ENCODE data around the gene ERC2. TPM values are rescaled to one million over a fixed set of nuclear protein-coding genes. Genes with fewer than 3 reads are reported as not detected.
A peak's percentile ranks its signal among the peaks of the same experiment; 100 is the strongest.

Gene ERC2
- total and polyA plus RNA-seq, 7 donors = 0.52 to 5.7 (median 1.2) TPM; not detected in 2

- Histone ChIP-seq H3K27ac (peak overlapping the region in 2 of 4 donors; percentile 32 to 46), H3K4me1 (peaks cover 0 to 82% (median 60%) of the 10 kb centered on the region in 4 donors), H3K9me3 (no peaks in the 10 kb centered on the region), H3K27me3 (no peaks in the 10 kb centered on the region), H3K36me3 (no peaks in the 10 kb centered on the region), H3K4me3 (no peak overlapping the region)
- intact Hi-C loops (cut with DNase I) = no loop called here
- DNase-seq = no peak
- no peak for TF ChIP-seq EP300 (IDR thresholded peaks at IDR 0.05)
- TF ChIP-seq POLR2AphosphoS5 (IDR thresholded peaks at IDR 0.05) = no peak
- TF ChIP-seq POLR2A (IDR thresholded peaks at IDR 0.05) = no peak
- TF ChIP-seq CTCF (IDR thresholded peaks at IDR 0.05) = no peak
- WGBS, 2 donors = 83 to 84% methylated on average over 10 of the region's 10 CpGs
These were observed 899.2 kb downstream of the ERC2 start for GRCh38 chr3:55569033-55569599.

GRCh38 chr3:55567615-55568014 is 900.7 kb downstream of the ERC2 start:
- intact Hi-C loops (cut with DNase I) = no loop called here
- 81 to 92% methylated on average over 3 of the region's 3 CpGs for WGBS, 2 donors
- Histone ChIP-seq H3K4me3 (no peak overlapping the region), H3K27ac (peak overlapping the region in 3 of 4 donors; percentile 10 to 56 (median 29)), H3K27me3 (no peaks in the 10 kb centered on the region), H3K9me3 (no peaks in the 10 kb centered on the region), H3K4me1 (peaks cover 0 to 82% (median 52%) of the 10 kb centered on the region in 4 donors), H3K36me3 (no peaks in the 10 kb centered on the region)
- no peak for DNase-seq
- TF ChIP-seq POLR2A (IDR thresholded peaks at IDR 0.05) = no peak
- TF ChIP-seq POLR2AphosphoS5 (IDR thresholded peaks at IDR 0.05) = no peak
- TF ChIP-seq CTCF (IDR thresholded peaks at IDR 0.05) = no peak
- TF ChIP-seq EP300 (IDR thresholded peaks at IDR 0.05) = no peak

GRCh38 chr3:55567121-55567520 is 901.1 kb downstream of the ERC2 start:
- WGBS, 2 donors = 98 to 100% methylated on average over 1 of the region's 1 CpG
- Histone ChIP-seq H3K4me1 (peaks cover 0 to 82% (median 47%) of the 10 kb centered on the region in 4 donors), H3K9me3 (no peaks in the 10 kb centered on the region), H3K27me3 (no peaks in the 10 kb centered on the region), H3K36me3 (no peaks in the 10 kb centered on the region), H3K27ac (peak overlapping the region in 3 of 4 donors; percentile 10 to 56 (median 29)), H3K4me3 (no peak overlapping the region)
- no peak for DNase-seq
- TF ChIP-seq EP300 (IDR thresholded peaks at IDR 0.05) (no peak), POLR2AphosphoS5 (IDR thresholded peaks at IDR 0.05) (no peak), CTCF (IDR thresholded peaks at IDR 0.05) (no peak), POLR2A (IDR thresholded peaks at IDR 0.05) (no peak)
- intact Hi-C loops (cut with DNase I) = no loop called here

GRCh38 chr3:55565521-55565920 is 902.7 kb downstream of the ERC2 start:
- H3K9me3 ChIP-seq = no peaks in the 10 kb centered on the region
- H3K27ac ChIP-seq = peak overlapping the region in 2 of 4 donors; percentile 43 to 56
- WGBS, 2 donors = 64 to 81% methylated on average over 3 of the region's 3 CpGs
- H3K4me3 ChIP-seq = no peak overlapping the region
- no peak for DNase-seq
- H3K27me3 ChIP-seq = no peaks in the 10 kb centered on the region
- no peaks in the 10 kb centered on the region for H3K36me3 ChIP-seq
- intact Hi-C loops (cut with DNase I) = no loop called here
- TF ChIP-seq POLR2A (IDR thresholded peaks at IDR 0.05) (no peak), CTCF (IDR thresholded peaks at IDR 0.05) (no peak), EP300 (IDR thresholded peaks at IDR 0.05) (no peak), POLR2AphosphoS5 (IDR thresholded peaks at IDR 0.05) (no peak)
- peaks cover 0 to 67% (median 34%) of the 10 kb centered on the region in 4 donors for H3K4me1 ChIP-seq

GRCh38 chr3:55564726-55565125 is 903.5 kb downstream of the ERC2 start:
- intact Hi-C loops (cut with DNase I) = no loop called here
- Histone ChIP-seq H3K9me3 (no peaks in the 10 kb centered on the region), H3K27ac (peak overlapping the region in 2 of 4 donors; percentile 43 to 56), H3K4me3 (no peak overlapping the region), H3K36me3 (no peaks in the 10 kb centered on the region), H3K4me1 (peaks cover 0 to 61% (median 30%) of the 10 kb centered on the region in 4 donors), H3K27me3 (no peaks in the 10 kb centered on the region)
- TF ChIP-seq EP300 (IDR thresholded peaks at IDR 0.05) (no peak), POLR2A (IDR thresholded peaks at IDR 0.05) (no peak), CTCF (IDR thresholded peaks at IDR 0.05) (no peak), POLR2AphosphoS5 (IDR thresholded peaks at IDR 0.05) (no peak)
- no peak for DNase-seq
- WGBS, 2 donors = 60 to 69% methylated on average over 6 of the region's 6 CpGs
